AG08396 (cell line): ENCODE data around the gene COQ8A.

Experiments
- DNase-seq: peaks from one replicate; pipeline ENCODE4 v3.0.0; 2012; ENCODE audit warnings: low spot score, mixed read lengths

Gene COQ8A

GRCh38 chr1:227009937-227010336 lies 69.8 kb downstream of the COQ8A start:
- no peak for DNase-seq

- no peak for DNase-seq
These were observed 70.6 kb downstream of the COQ8A start for GRCh38 chr1:227010645-227011044.

GRCh38 chr1:227016990-227017389 lies 76.9 kb downstream of the COQ8A start:
- DNase-seq: no peak

GRCh38 chr1:227032396-227032795 lies 92.3 kb downstream of the COQ8A start:
- no peak for DNase-seq

GRCh38 chr1:227033880-227034279 lies 93.8 kb downstream of the COQ8A start:
- DNase-seq: no peak

GRCh38 chr1:227035316-227035715 lies 95.2 kb downstream of the COQ8A start:
- no peak for DNase-seq

GRCh38 chr1:227037121-227037520 lies 97.0 kb downstream of the COQ8A start:
- DNase-seq: no peak
